ENCODE measurements around the gene THRSP.
"Not testable (repeated sequence)": the region's sequence is repeated elsewhere in the genome, so short reads cannot be mapped to it uniquely, and the experiment has no call there.

The THRSP gene

GRCh38 chr11:78039391-78039918, 24.2 kb upstream of the THRSP start:
- no peak for DNase-seq (ENCODE audit: low spot score)

DNA sequence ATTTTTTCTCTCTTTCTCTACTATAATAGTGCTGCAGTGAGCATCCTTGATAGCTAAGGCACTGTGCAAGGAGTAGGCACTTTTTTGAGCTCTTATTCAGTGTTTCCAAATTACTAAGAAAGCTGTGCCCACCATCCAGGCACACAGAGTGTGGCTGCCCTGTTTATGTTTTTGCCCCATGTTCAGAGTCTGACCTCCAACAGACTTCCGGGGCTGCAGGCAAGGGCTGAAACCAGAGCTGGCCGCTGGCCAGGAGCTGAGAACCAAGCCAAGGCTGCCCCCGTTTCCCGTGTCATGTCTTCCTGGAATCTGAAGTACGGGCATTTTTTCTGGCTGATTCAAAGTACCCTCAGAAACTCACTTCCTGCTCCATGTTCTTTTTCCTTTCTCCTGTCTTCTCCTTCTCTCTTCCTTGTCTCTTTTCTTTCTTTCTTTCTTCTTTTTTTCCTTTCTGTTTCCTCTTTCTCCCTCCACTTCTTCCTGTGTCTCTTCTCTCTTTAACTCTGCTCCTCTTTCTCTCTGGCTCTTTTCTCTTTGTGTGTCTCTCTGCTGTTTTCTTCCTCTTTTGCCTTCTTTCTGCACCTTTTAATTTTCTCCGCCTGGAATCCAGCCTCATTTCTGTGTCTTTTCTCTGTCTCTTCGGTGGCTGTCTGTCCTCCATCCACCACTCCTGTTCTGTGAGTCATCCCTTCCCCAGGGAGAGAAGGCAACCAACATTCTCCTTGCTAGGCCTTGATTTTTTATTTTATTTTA, 23.6 kb upstream of the THRSP start:
- DNase-seq (ENCODE audit: low spot score) = no peak

DNA sequence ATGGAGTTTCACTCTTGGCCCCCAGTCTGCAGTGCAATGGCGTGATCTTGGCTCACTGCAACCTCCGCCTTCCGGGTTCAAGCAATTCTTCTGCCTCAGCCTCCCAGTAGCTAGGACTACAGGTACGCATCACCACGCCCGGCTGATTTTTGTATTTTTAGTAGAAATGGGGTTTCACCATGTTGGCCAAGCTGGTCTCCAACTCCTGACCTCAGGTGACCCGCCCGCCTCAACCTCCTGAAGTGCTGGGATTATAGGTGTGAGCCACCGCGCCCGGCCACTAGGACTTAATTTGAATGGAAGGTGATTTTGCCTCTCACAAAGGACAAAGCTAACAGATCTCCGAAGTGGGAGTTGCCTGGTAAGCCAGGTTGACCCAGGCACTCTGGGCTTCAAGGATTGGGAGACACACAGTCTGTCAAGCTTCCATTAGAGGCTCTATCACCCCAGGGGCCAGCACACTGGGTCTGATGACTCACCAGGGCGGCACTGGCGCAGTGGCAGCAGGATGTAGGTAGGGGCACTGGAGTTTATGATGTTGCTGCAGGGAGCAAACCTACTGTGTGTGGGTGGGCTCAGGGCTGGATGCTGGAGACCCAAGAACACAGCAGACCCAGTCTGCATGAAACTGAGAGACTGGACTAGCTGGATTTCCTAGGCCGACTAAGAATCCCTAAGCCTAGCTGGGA, 22.8 kb upstream of the THRSP start:
- DNase-seq (ENCODE audit: low spot score) = no peak

- not testable (repeated sequence) for DNase-seq (ENCODE audit: low spot score)
Observed at GRCh38 chr11:78041380-78041719, 22.3 kb upstream of the THRSP start.

DNA sequence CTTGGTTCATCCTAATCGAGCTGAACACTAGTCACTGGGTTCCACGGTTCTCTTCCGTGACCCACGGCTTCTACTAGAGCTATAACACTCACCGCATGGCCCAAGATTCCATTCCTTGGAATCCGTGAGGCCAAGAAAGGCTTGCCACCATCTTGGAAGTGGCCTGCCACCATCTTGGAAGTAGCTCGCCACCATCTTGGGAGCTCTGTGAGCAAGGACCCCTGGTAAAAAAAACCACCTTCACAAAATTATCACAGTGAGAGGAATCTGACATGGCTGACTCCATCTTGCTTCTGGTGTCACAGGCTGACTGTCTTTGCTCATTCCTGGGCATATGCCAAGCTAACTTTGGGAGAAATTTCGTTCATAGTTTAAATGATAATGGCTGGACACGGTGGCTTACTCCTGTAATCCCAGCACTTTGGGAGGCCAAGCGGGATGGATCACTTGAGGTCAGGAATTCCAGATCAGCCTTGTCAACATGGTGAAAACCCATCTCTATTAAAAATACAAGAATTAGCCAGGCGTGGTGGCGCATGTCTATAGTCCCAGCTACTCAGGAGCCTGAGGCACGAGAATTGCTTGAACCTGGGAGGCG, 21.7 kb upstream of the THRSP start:
- no peak for DNase-seq (ENCODE audit: low spot score)

- DNase-seq (ENCODE audit: low spot score) = no peak
Observed at GRCh38 chr11:78044706-78045105, 19.0 kb upstream of the THRSP start.

DNA sequence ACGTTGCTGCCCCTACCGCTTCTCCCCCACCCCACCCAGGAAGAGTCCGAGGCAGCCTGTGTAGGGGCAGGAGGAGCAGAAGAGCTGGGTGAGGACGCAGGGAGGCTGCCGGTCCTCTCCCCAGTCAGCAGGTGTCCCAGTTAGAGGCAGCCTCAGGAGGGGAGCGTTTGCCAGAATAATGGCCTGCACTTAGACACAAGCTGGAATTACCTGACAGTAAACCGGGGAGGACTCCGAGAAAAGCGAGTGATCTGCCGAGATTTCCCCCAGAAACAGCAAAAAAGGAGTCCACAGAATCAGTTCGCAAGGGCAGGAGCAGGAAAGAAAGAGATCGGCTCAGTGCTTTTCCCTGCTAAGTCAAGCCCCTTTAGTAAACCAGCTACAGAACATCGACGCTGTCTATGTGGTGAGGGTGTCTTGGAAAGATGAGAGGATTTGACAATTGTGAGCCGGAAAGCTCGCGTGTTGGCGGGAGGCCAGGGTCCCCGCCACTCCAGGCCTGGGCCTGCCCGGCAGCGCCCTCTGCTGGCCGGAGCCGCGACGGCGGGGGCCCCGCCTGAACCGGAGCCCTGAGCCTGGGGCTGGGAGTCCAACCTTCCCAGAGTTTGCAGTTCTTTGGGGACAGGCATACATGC, 17.7 kb upstream of the THRSP start:
- DNase-seq (ENCODE audit: low spot score) = peak; percentile 83

DNA sequence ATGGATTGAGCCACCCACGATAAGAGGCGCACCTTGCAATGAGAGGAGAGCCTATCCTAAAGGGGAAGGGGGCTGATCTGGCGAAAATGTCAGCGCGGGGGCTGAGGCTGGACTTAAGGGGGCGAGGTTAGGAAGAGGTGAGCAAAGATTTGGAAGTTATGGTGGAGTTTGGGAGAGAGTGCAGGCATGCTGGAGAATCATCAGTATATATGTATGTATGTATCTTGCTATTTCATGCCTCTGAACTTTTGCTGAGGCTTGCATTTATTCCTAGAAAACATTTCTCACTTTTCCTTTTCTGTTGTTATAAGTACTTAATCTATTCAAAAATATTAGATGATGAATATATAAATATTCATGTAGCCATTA, 17.2 kb upstream of the THRSP start:
- no peak for DNase-seq (ENCODE audit: low spot score)

- DNase-seq (ENCODE audit: low spot score) = no peak
Observed at GRCh38 chr11:78048561-78048960, 15.1 kb upstream of the THRSP start.

DNA sequence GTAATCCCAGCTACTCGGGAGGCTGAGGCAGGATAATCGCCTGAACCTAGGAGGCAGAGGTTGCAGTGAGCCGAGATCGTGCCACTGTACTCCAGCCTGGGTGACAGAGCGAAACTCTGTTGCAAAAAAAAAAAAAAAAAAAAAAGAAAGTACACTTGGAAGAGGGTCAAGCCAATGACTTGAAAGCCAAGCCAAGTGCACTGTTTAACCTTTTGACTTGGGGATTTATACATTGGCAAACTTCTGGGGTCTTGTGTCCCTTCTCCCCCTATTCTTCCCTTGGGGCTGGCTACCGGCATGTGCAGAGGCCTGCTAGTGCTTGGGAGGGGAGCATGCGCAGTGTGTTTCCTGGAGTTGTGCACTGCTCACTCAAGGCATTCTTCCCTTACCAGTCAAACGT, 14.3 kb upstream of the THRSP start:
- no peak for DNase-seq (ENCODE audit: low spot score)

- DNase-seq (ENCODE audit: low spot score) = no peak
Observed at GRCh38 chr11:78050964-78051831, 12.5 kb upstream of the THRSP start.

- no peak for DNase-seq (ENCODE audit: low spot score)
Observed at GRCh38 chr11:78054971-78055370, 8.7 kb upstream of the THRSP start.

GRCh38 chr11:78056093-78056492, 7.6 kb upstream of the THRSP start:
- no peak for DNase-seq (ENCODE audit: low spot score)

DNA sequence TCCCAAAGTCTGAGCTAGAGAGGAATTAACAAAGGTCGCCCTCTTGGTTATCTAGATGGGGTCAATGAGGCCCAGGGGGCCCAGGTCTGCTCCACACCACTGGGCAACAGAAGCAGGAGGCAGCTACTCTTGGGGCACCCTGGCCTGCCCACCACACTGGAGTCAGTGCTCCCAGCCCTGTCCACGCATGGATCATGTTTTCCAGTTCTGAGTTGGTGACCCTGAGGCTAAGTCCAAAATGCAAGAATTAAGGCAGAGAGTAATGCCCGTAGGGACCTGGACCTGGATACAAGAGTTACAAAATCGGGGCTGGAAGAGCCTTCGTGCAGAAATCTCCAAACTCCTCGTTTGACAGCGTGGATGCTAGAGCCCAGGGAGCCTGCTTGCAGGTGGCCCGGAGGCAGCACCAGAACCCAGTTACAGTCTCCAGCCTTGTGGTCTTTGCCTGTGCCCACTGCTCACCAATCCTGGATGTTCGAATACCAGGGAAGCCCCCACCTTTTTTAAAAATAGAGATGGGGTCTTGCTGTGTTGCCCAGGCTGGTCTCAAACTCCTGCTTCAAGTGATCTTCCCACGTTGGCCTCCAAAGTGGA, 6.1 kb upstream of the THRSP start:
- no peak for DNase-seq (ENCODE audit: low spot score)

DNA sequence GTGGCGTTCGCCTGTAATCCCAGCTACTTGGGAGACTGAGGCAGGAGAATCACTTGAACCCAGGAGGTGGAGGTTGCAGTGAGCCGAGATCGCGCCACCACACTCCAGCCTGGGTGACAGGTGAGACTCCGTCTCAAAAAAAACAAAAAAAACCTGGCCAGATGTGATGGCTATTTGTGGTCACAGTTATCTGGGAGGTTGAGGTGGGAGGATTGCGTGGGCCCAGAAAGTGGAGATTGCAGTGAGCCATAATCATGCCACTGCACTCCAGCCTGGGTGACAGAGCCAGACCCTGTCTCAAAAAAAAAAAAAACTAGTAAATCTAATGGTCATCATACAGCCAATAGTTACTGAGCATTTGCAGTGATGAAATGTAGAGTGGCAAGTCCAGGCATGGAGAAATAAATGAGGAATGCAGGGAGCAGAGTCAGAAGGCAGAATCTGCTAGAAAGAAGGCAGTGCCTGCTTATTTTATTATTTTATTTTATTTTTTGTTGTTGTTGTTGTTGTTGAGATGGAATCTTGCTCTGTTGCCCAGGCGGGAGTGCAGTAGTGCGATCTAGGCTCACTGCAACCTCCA, 3.8 kb upstream of the THRSP start:
- DNase-seq (ENCODE audit: low spot score) = not testable (repeated sequence)

- DNase-seq (ENCODE audit: low spot score) = no peak
Observed at GRCh38 chr11:78060533-78060932, 3.1 kb upstream of the THRSP start.

DNA sequence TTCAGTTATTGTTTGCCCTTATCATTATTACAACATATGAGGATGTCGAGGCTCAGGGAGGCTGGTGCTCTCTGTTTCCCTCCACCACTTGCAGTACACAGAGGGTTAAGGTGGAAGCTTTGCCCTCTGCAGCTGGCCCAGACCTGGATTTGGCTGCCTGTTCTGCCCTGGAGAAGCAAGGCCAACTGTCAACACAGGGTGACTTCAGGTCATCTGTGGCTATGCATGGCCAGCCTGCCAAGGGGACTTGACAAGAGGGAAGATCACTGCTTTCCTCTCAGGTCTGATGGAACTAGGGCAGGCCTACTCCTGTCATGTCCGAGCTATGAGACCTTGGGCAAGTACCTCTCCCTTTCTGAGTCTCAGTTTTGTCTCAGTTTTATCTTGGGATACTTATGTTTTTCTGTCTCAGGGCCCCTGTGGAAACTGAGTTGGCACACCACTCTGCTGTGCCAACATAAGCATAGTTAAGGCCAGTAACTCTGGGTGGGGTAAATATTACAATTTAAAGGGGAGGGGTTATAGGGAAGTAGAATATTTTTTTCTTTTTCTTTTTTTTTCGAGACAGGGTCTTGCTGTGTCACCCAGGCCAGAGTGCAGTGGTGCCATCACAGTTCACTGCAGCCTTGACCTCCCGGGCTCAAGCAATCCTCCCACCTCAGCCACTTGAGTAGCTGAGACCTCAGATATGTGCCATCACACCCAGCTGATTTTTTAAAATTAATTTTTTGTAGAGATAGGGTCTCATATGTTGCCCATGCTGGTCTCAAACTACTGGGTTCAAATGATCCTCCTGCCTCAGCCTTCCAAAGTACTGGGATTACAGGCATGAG, 2.4 kb upstream of the THRSP start:
- no peak for DNase-seq (ENCODE audit: low spot score)

GRCh38 chr11:78061921-78062311, 1.7 kb upstream of the THRSP start:
- DNase-seq (ENCODE audit: low spot score) = no peak

DNA sequence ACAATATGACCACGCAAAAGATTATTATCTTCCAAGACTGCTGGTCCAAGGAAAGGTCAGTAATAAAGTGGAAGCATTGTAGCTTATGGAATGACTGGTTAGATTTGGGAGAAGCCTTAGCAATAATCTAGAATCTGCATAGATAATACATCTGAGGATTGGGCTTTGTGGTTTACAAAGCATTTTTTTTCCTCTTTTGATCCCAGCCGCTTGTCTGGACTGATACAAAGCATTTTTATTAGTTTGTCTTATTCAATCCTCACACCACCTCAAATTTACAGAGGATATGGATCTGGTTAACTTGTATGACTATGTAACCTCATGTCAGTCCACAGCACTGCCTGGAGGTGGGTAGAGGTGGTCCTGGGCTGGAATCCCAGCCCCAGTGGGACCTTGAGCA, 990 bp upstream of the THRSP start:
- no peak for DNase-seq (ENCODE audit: low spot score)

DNA sequence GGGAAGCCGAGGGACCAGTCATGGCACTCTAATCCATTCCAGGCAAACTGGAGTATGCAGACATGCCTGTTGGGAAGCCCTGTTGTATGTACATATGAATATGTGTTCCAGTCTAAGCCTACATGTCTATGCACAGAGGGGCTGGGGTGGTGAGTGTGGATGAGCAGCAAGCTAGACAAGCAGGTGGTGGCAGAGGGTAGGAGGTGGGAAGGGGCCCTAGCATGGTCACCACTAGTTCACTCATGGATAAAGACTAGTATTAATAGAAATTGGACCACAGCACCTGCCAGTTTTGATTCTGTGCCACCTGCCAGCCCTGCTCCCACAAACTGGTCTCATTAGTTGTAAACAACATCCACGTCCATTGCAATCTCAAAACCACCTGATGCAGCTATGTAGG, 1.5 kb downstream of the THRSP start:
- DNase-seq (ENCODE audit: low spot score) = no peak
